ENCODE data around the gene THADA. TPM values are rescaled to one million over a fixed set of nuclear protein-coding genes. Genes with fewer than 3 reads are reported as not detected.
A peak's percentile ranks its signal among the peaks of the same experiment; 100 is the strongest.

THADA gene
- total and polyA plus RNA-seq, 8 donors, result 32.9 to 42.7 (median 37.2) TPM

DNA sequence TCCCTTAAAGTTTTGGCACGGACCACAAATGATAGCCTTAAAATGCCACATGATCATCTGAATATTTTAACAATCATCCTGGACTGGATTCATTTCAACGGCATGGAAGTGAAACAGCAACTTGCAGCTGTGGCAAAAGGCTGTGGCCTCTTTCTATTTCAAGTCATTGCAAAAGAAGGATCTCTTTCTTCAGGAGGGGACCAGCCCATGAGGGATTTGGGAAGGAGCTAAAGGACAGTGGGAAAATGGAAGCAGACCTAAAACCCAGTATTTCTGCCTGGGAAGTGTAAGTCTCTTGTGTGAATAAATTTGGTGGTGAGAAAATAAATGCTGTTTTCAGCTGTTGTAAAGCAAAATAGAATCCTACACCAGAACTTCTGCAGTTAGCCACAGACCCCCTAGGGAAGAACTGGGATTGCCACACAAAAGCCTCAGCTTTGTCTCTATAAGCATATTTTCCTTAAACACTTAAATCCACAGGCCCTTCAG lies 262.1 kb downstream of the THADA start:
- TF ChIP-seq, protein P1, sequence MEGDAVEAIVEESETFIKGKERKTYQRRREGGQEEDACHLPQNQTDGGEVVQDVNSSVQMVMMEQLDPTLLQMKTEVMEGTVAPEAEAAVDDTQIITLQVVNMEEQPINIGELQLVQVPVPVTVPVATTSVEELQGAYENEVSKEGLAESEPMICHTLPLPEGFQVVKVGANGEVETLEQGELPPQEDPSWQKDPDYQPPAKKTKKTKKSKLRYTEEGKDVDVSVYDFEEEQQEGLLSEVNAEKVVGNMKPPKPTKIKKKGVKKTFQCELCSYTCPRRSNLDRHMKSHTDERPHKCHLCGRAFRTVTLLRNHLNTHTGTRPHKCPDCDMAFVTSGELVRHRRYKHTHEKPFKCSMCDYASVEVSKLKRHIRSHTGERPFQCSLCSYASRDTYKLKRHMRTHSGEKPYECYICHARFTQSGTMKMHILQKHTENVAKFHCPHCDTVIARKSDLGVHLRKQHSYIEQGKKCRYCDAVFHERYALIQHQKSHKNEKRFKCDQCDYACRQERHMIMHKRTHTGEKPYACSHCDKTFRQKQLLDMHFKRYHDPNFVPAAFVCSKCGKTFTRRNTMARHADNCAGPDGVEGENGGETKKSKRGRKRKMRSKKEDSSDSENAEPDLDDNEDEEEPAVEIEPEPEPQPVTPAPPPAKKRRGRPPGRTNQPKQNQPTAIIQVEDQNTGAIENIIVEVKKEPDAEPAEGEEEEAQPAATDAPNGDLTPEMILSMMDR (IDR thresholded peaks at IDR 0.05), result no peak
- DNase-seq, result peak in 1 of 4 donors; percentile 80

DNA sequence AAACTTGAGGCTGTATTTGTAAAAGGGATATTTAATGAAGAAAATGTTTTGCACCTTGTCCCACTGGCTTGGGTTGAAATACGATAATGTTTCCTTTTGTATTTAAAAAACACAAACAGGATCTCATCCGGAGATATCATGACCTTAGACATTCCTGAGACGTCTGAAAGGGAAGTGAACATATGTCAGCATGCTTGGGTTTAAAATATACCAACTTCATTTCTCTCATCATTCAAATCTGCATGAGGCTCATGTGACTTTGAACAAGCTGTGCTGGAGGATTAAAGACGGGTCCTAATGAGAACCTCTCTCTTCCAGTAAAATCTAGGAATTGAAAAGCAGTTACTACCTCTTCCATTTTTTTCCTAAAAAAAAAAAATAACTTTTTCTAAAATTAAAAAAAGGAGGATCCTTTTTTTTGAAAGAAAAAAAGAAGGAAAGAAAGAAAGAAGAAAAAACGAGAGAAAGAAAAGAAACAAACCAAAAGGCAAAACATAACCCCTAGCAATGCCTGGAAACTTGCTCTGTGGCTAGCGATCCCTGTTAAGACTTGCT lies 262.7 kb downstream of the THADA start:
- H3K4me3 ChIP-seq, result no peak overlapping the region
- H3K27me3 ChIP-seq, result no peaks in the 10 kb centered on the region
- TF ChIP-seq, protein P1 (IDR thresholded peaks at IDR 0.05), result no peak
- no peaks in the 10 kb centered on the region for H3K9me3 ChIP-seq
- peak overlapping the region; percentile 49 to 71 for H3K27ac ChIP-seq
- peak; percentile 30 for ATAC-seq
- H3K4me1 ChIP-seq, result peaks cover 9 to 36% of the 10 kb centered on the region in 2 donors
- DNase-seq, result no peak
- H3K36me3 ChIP-seq, result no peaks in the 10 kb centered on the region
- intact Hi-C loops (cut with DNase I), result no loop called here

More for the DNA sequence above, 262.1 kb downstream of the THADA start:
- peak overlapping the region; percentile 49 to 71 for H3K27ac ChIP-seq
- ATAC-seq, result peak; percentile 48
- H3K36me3 ChIP-seq, result no peaks in the 10 kb centered on the region
- no peak overlapping the region for H3K4me3 ChIP-seq
- H3K9me3 ChIP-seq, result no peaks in the 10 kb centered on the region
- no peaks in the 10 kb centered on the region for H3K27me3 ChIP-seq
- intact Hi-C loops (cut with DNase I), result no loop called here
- peaks cover 9 to 36% of the 10 kb centered on the region in 2 donors for H3K4me1 ChIP-seq

DNA sequence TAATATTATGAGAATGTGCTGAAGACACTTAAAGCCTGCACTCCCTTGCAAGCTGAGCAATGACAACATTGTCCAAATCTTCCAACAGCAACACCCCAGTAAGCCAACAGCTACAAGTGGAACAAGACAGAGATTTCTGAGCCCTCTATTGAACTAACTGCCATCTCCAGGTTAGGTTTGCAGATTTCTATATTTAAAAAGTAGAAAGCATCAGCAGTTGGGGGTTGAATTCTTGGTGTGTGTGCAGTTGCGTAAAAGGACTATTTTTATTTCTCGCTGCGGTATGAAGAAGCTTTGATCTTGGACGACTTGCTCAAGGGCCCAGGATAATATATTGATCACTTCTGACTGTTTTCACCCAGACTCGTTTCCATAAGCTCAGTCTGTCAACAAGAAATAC lies 263.2 kb downstream of the THADA start:
- Histone ChIP-seq H3K4me3 (no peak overlapping the region), H3K27ac (peak overlapping the region; percentile 49 to 71), H3K9me3 (no peaks in the 10 kb centered on the region), H3K36me3 (no peaks in the 10 kb centered on the region), H3K27me3 (no peaks in the 10 kb centered on the region), H3K4me1 (peaks cover 9 to 36% of the 10 kb centered on the region in 2 donors)
- DNase-seq, result no peak
- intact Hi-C loops (cut with DNase I), result no loop called here
- ATAC-seq, result no peak
- TF ChIP-seq, protein P1 (IDR thresholded peaks at IDR 0.05), result no peak

DNA sequence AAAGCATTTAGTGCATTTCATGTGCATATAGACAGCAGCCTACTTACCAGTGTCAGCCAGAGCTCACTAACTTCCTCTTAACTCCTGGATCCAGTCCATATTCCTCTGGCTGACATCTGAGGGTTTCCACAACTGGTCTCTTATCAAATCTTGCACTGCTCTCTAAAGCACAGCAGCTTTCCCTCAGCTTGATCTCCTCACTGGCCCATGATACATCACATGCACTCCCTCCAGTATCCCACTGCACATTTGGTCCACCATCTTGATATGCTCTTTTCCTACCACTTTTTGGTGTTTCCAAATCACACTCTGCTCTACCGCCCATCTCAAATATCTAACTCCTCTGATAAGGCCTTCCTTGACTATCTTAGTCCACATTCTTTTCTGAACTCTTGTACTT lies 264.4 kb downstream of the THADA start:
- Histone ChIP-seq H3K4me1 (peaks cover 9 to 43% of the 10 kb centered on the region in 2 donors), H3K27me3 (no peaks in the 10 kb centered on the region), H3K4me3 (no peak overlapping the region), H3K9me3 (no peaks in the 10 kb centered on the region), H3K36me3 (no peaks in the 10 kb centered on the region), H3K27ac (no peak overlapping the region)
- DNase-seq, result peak in 2 of 4 donors; percentile 79 to 91
- TF ChIP-seq, protein P1 (IDR thresholded peaks at IDR 0.05), result no peak
- ATAC-seq, result peak; percentile 65
- intact Hi-C loops (cut with DNase I), result no loop called here

DNA sequence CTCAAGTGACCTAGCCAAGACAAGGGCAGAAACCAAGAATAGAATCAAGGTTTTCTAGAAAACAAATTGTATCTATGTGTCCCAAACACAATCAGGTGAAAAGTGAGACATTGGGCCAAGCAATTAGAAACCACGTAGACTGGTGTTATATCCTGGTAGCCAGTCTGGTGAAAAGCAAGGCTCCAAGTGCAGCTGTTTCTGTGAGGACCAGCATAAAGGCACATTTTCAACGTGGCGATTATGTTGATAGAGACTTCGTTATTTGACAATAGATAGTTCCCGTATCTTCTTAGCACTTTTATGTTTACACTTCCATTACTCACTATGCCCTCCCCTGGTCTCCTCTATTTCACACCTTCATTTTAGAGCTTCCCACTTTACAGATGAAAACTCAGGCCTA lies 266.2 kb downstream of the THADA start:
- DNase-seq, result no peak
- no peaks in the 10 kb centered on the region for H3K36me3 ChIP-seq
- TF ChIP-seq, protein P1 (IDR thresholded peaks at IDR 0.05), result no peak
- H3K4me1 ChIP-seq, result peaks cover 9 to 43% of the 10 kb centered on the region in 2 donors
- no peak overlapping the region for H3K4me3 ChIP-seq
- no peaks in the 10 kb centered on the region for H3K27me3 ChIP-seq
- ATAC-seq, result no peak
- H3K9me3 ChIP-seq, result peaks cover 0 to 5% of the 10 kb centered on the region in 2 donors
- H3K27ac ChIP-seq, result no peak overlapping the region
- intact Hi-C loops (cut with DNase I), result no loop called here
